Measurements from ENCODE around the gene HDAC4.

DNA sequence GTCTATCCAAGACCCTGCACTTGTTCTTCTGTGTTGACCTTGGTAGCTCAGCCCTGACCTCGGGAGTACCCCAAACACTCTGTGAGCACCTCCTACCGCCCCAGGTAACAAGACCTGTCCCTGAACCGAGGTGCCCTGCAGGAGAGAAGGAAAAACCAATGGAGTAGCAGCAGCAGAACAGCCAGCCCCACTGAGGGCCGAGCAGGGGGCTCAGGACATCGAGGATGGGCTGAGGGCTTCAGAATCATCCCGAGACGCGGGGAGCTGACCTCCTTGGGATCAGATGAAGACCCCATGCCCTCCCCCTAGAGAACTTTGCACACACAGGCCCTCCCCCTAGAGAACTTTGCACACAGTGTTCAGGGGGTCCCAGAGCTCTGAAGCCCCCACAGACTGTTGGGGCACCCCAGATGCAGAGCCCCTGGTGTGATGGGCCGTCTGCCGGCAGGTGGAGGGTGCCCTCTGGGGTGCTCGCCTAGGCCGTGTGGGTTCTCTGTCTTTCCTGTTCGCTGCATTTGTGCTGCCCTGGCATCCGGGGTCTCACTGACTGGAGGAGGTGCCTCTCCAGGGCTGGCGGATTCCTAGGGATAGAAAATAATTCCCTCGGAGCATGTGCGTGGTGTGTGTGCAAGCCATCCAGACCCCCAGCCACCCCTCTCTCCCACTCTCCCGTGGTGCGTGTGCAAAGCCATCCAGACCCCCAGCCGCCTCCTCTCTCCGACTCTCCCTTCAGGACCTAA lies 363.8 kb downstream of the HDAC4 start:
- TF ChIP-seq CTCF (IDR thresholded peaks at IDR 0.05), result no peak
- TF ChIP-seq POLR2A (IDR thresholded peaks at IDR 0.05), result no peak
